Tibial nerve (tissue), 3 donors: ENCODE data around the gene FRAS1.
"Not testable (repeated sequence)": the region's sequence is repeated elsewhere in the genome, so short reads cannot be mapped to it uniquely, and the experiment has no call there.

ENCODE experiments used
- POLR2A ChIP-seq, 2 donors: fragments of 450-650 bp; IDR thresholded peaks; one replicate each; pipeline ENCODE4 v1.6.1; 2017; ENCODE audit warnings: antibody characterized with exemption in 2 of 2, mild to moderate bottlenecking in 2 of 2, moderate library complexity in 2 of 2
- TF ChIP-seq, protein P1 (sequence below), 5 experiments: fragments of 200-600 bp in 3 of 5; fragments of 450-650 bp in 2 of 5; sonication (generic) in 3 of 5; IDR thresholded peaks; one replicate each; pipeline ENCODE4 v1.5.1; 2016 to 2019; ENCODE audit warnings: antibody characterized with exemption in 5 of 5, mild to moderate bottlenecking in 3 of 5, moderate library complexity in 2 of 5

- TF ChIP-seq, protein P1, sequence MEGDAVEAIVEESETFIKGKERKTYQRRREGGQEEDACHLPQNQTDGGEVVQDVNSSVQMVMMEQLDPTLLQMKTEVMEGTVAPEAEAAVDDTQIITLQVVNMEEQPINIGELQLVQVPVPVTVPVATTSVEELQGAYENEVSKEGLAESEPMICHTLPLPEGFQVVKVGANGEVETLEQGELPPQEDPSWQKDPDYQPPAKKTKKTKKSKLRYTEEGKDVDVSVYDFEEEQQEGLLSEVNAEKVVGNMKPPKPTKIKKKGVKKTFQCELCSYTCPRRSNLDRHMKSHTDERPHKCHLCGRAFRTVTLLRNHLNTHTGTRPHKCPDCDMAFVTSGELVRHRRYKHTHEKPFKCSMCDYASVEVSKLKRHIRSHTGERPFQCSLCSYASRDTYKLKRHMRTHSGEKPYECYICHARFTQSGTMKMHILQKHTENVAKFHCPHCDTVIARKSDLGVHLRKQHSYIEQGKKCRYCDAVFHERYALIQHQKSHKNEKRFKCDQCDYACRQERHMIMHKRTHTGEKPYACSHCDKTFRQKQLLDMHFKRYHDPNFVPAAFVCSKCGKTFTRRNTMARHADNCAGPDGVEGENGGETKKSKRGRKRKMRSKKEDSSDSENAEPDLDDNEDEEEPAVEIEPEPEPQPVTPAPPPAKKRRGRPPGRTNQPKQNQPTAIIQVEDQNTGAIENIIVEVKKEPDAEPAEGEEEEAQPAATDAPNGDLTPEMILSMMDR (IDR thresholded peaks at IDR 0.05), result not testable (repeated sequence)
- not testable (repeated sequence) for TF ChIP-seq POLR2A (IDR thresholded peaks at IDR 0.05)
Measured at GRCh38 chr4:78307263-78307662, 250.1 kb downstream of the FRAS1 start.
